Measurements from ENCODE around the gene CLEC16A.

The CLEC16A gene

DNA sequence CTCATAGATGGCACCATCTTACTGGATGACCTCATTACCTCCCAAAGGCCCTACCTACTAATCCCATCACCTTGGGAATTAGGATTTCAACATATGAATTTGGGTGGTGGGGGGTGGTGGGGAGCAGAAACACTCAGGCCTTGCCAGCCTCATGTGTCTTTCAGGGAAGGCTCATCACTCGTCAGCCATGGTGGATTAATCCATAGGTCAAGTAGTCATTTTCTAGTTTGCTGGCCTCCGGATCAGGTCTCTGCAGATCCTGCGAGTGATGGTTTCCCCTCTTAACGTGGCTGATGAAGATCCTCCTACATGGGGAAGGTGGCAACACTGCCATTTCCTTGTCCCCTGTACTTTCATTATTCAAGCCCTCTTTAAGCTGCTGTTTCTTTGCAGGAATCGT lies 101.1 kb downstream of the CLEC16A start:
- DNase-seq (ENCODE audit: low spot score): no peak

DNA sequence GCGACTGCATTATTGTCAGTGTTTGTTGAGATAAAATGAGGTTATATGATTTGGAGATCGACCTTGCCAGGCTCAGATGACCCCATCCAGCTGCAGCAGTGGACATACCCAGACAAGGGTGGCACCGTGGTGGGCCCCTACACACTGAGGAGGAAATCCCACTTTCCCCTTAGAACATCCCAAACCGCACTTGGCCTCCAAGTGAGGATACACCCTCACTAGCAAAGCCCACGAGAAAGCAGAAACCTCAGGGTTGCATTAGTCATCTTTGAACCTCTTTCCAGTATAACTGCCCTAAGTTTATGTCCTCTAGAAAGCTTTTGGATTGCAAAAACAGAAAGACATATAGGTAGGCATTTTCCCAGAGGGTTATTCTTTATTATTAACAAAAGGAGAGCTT lies 101.5 kb downstream of the CLEC16A start:
- DNase-seq (ENCODE audit: low spot score): no peak

GRCh38 chr16:11046382-11046931 lies 102.1 kb downstream of the CLEC16A start:
- DNase-seq (ENCODE audit: low spot score): no peak

DNA sequence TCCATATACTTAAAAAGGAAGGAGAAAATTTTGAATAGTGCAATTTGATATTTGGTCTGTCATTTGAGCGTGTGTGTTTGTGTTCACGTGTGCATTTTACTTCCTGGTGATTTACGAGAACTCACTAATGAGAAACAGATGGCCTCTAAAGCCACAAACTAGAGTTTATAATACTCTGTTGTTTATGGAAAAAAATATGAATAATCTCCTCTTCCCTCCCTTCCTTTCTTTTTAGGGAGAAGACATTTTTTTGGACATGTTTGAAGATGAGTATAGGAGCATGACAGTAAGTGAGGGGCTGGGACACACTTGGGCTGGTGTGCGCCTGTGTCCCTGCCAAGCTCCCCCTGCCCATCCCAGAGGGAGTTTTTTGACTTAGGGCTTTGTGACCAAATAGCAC lies 102.7 kb downstream of the CLEC16A start:
- DNase-seq (ENCODE audit: low spot score): no peak

DNA sequence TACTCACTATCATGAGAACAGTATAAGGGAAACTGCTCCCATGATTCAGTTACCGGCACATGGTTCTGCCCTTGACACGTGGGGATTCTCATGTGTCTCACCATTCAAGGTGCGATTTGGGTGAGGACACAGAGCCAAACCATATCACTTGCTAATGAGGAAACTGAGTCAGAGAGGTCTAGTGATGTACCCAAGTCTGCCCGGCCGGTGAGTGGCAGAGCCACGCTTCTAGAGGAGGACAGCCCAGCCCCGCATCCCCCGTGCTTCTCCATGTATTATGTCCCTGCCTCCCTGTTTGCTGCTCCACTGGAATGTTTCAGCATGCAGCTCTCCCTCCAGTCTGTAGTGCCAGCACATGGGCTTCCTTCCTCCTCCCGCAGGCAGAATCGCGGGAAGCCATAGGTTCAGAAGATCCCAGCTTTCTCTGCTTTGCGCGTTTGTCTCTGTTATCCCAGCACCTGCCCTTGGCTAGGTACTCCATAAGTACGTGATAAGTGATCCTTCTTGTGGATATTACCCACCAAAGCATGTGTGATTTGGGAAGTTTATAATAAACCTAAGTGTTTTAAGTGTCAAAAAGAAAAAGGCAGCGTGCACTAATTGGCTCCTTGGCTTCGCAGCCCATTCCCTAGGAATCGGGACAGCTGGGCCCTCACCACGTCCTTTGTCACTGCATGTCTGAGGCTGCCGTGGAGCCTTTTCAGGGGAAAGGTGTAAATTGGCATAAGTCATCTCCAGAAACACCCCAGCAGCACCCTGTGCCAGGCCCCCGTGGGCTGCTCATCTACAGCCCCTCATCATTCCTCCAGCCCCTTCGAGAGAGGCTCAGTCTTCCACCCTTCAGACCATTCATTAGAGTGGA lies 103.8 kb downstream of the CLEC16A start:
- DNase-seq (ENCODE audit: low spot score): no peak

- DNase-seq (ENCODE audit: low spot score): no peak
Observed at GRCh38 chr16:11049396-11050059, 105.2 kb downstream of the CLEC16A start.

GRCh38 chr16:11050536-11050935 lies 106.2 kb downstream of the CLEC16A start:
- no peak for DNase-seq (ENCODE audit: low spot score)

DNA sequence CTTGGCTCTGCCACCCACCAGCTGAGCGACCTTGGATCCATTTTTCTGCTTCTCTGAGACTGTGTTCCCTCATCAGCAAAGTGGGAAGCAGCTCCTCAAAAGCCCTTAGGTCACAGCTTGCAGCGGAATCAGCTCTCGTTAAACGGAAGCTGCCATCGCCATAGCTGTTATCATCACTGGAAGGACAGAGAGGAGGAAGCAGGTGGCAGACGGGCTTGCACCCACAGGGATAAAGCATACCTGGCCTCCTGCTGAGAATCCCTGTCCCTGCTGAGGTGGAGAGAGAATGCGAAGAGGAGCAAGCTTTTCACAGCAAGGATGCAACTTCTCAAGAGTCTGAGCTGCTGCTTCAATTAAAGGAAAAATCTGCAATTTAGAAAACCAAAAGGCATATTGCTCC lies 106.6 kb downstream of the CLEC16A start:
- DNase-seq (ENCODE audit: low spot score): no peak

DNA sequence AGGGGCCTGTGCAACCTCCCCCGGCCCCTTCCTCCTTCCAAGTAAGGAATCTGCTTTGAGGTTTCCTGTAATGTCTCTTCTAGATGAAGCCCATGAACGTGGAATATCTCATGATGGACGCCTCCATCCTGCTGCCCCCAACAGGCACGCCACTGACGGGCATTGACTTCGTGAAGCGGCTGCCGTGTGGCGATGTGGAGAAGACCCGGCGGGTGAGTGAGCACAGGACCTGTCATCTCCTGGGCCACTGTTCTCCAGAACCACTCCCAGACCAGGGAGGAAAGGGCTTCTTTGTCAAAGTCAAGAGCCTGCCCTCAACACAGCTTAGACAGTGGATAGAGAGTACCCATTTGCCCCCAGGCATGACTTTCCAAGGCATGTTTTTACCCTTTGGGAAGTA lies 107.1 kb downstream of the CLEC16A start:
- no peak for DNase-seq (ENCODE audit: low spot score)

- DNase-seq (ENCODE audit: low spot score): no peak
Observed at GRCh38 chr16:11051879-11052808, 107.8 kb downstream of the CLEC16A start.

GRCh38 chr16:11053916-11054460 lies 109.6 kb downstream of the CLEC16A start:
- no peak for DNase-seq (ENCODE audit: low spot score)

DNA sequence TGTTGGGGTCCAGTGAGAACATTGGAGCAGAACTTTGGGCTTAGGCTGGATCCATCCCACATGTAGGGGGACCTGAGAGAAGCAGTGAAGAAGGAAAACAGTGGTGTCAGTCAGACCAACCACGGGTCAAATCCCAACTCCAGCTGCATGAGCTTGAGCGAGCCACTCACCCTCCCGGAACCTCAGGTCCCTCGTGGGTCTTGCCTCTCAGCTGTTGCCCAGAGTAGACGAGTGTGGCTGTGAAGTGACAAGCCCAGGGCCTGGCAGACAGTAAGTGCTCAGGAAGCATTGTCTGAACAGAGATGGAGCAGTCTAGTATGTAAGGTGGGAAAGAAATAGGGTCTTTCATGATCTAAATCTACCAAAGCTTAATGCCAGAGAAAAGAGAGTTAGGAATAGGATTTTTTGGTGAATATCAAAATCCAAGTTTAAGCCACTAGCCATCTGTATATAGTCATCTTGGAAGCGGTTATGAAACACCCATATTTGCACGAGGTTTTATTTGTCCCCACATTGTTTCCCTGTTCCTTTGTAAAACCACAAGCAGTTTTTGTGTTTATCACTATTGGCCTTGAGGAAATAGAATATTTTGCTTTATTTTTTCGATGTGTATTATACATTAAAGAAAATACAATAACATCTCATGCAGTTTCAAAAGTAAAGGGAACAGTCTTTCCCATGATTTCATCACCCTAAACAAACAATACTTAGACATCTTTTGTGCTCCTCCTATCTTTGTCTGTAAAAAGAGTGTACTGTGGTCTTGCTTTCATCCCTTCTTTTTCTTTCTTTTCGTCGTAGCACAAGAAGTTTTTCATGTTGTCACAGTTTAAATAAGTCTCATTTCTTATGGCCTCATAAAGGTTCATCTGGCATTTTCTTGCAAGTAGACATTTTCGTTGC lies 112.0 kb downstream of the CLEC16A start:
- DNase-seq (ENCODE audit: low spot score): no peak

DNA sequence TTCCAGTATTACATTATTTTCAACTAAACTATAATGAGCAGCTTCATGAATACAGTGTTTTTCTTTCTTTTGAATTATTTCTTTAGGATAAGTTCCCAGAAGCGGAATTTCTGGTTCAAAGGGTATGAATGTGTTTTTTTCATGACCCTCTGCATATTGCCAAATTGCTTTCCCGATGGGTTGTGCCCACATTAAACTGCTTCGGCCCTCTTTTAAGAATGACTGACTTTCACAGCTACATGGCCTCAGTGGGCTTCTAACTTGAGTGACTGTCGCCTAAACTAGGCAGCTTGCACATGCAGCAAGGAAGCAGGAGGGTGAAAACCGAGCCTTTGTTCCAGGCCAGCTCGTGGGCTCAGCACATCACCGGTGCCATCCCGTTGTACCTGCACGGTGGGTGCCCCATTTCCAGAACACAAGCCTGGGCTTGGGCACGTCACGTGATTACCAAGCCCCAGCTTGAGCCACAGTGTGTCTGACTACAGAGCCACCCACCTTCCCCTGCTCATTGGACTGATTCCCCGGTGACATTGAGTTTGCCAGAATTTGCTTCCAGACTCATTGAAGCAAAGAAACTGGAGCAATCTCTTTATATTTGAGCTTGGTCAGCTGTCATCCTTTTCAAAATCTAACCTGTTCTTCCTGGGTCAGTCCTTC lies 112.8 kb downstream of the CLEC16A start:
- no peak for DNase-seq (ENCODE audit: low spot score)

DNA sequence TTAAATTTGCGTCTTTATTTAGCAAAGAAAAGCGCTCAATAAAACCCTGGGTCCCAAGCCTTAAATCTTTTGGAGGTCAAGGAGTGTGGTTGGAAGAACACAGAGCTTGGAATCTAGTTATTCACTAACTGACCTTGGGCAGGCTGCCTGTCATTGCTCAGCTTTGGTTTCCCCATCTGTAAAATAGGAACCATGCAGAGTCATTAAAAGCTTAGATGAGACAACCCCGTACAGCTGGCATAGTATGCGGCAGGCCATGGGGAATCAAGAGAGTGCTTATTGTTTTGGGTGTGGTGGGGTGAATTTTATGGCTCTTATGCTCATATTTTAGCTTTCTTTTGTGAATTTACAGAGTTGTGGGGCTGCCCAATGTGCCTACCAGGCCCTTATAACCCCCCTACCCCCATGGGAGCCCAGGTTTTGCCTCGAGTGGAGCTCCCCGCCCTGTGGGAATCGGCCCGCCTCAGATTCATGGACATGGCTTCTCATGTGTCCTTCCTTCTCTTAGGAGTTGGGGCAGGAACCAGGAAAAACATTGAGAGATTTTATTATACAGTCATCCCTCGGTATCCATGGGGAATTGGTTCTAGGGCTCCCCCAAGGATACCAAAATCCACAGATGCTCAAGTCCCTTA lies 113.5 kb downstream of the CLEC16A start:
- DNase-seq (ENCODE audit: low spot score): no peak

DNA sequence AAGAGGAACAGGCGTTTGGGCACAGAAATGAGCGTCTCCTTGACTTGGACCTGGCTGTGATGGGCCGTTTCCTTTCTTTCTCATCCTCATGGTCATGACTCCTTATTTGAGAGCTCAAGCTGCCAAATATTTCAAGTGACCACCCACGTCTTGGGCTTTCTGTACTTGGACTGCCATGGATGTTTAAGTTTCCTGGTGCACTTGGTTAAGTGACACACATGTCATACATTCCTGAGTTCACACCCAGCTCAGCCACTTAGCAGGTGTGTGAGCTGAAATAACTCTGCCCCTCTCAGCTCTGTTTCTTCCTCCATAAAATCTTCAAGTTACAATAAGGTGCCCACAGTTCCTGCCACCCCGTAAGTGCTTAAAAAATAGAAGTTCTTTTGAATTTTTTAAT lies 114.5 kb downstream of the CLEC16A start:
- no peak for DNase-seq (ENCODE audit: low spot score)

DNA sequence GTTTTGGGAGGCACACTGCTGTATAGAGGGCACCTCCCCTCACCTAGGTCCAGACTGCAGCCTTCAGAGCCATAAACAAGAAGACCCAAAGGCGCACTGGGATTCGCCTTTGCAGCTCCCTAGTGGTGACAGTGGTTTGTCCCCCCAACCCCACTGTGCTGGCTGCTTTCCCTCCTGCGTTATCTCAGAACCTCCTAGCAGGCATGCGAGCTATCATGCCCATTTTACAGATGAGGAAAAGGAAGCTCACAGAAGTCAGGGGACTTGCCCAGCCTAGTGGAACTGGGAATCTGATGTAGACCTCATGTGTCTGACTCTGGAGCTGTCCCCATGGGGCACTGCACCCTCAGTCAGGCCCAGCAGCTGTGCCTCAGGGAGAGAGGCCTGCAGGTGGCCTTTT lies 115.2 kb downstream of the CLEC16A start:
- no peak for DNase-seq (ENCODE audit: low spot score)

DNA sequence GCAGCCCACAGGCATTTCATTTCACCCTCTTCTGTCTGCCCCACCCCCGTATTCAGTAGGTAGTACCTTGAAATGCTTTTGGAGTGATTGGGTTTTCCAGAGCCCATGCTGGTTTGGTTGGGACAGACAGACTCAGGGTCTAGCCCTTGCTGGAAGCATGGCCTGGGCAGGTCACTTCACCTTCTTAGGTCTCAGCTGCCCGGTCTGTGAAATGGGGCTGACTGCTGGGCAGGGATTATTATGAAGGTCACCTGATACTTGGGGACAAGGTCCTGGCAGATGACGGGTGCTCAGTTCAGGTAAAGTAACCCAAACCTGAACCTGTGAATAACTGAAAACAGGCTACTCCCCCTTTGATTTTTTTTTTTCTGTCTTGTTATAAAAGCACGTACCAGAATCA lies 116.0 kb downstream of the CLEC16A start:
- DNase-seq (ENCODE audit: low spot score): no peak

DNA sequence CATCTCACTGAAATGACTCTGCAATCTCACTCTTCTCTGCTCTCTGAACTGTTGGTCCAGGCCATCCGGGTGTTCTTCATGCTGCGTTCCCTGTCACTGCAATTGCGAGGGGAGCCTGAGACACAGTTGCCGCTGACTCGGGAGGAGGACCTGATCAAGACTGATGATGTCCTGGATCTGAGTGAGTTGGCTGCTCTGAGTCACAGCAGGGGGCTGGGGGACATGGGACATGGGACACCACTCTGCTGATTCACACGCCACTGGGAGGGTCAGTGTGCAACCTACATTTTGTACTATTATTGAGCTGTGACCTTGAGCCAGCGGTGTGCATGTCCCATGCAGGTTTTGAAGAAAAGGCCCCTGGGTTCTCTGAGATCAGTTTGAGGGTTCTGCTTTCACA lies 116.5 kb downstream of the CLEC16A start:
- no peak for DNase-seq (ENCODE audit: low spot score)

DNA sequence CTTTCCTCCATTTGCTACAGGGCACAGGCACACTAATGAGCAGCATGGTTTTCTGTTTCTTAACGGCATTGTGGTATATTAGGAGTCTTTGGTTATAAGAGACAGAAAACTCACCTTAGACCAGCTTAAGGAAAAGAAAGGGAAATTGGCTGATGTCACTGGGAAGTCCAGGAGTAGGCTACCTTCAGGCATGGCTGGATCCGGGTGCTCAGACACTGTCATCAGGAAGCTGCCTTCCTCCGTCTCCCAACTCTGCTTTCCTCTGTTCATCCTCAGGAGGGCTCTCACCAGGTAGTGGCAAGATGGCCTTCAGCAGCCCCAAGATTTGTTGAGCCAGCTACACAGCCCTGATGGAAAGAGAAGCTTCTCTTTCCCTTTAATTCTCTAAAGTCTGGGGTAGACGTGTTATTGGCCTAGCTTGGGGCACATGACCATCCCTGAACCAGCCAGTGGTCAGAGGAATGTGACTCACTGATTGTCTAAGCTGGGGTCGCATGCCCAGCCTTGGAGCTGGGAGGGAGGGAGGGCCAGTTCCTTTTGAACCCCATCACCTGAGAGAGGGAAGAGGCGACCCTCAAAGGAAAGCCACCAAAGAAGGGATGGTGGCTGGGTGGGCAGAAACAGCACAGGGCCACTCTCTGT lies 117.4 kb downstream of the CLEC16A start:
- no peak for DNase-seq (ENCODE audit: low spot score)

Data from LoVo (cell line).